ENCODE data around the gene CNOT4.
"Not testable (repeated sequence)": the region's sequence is repeated elsewhere in the genome, so short reads cannot be mapped to it uniquely, and the experiment has no call there.

Gene CNOT4

GRCh38 chr7:135490783-135491182 lies 19.1 kb downstream of the CNOT4 start:
- no peaks in the 10 kb centered on the region for H3K36me3 ChIP-seq (ENCODE audit: control insufficient read depth, insufficient read depth, low read length)
- H3K4me1 ChIP-seq (ENCODE audit: control insufficient read depth, insufficient read depth, low read length), result no peaks in the 10 kb centered on the region
- no peak overlapping the region for H3K27ac ChIP-seq (ENCODE audit: insufficient read depth, low read depth, low read length, poor library complexity, severe bottlenecking)
- H3K4me3 ChIP-seq (ENCODE audit: insufficient read depth, low read depth, low read length), result no peak overlapping the region
- H3K27me3 ChIP-seq (ENCODE audit: control insufficient read depth, insufficient read depth, low read length, poor library complexity, severe bottlenecking), result no peaks in the 10 kb centered on the region
- H3K9me3 ChIP-seq (ENCODE audit: control insufficient read depth, low read length), result no peaks in the 10 kb centered on the region

GRCh38 chr7:135489791-135490190 lies 20.1 kb downstream of the CNOT4 start:
- Histone ChIP-seq H3K27ac (ENCODE audit: insufficient read depth, low read depth, low read length, poor library complexity, severe bottlenecking) (no peak overlapping the region), H3K4me3 (ENCODE audit: insufficient read depth, low read depth, low read length) (no peak overlapping the region), H3K4me1 (ENCODE audit: control insufficient read depth, insufficient read depth, low read length) (no peaks in the 10 kb centered on the region), H3K9me3 (ENCODE audit: control insufficient read depth, low read length) (no peaks in the 10 kb centered on the region), H3K36me3 (ENCODE audit: control insufficient read depth, insufficient read depth, low read length) (no peaks in the 10 kb centered on the region), H3K27me3 (ENCODE audit: control insufficient read depth, insufficient read depth, low read length, poor library complexity, severe bottlenecking) (no peaks in the 10 kb centered on the region)
- WGBS, 2 experiments, result 89 to 97% methylated on average over 3 of the region's 3 CpGs

- 84 to 86% methylated on average over 2 of the region's 3 CpGs for WGBS, 2 experiments
- no peaks in the 10 kb centered on the region for H3K27me3 ChIP-seq (ENCODE audit: control insufficient read depth, insufficient read depth, low read length, poor library complexity, severe bottlenecking)
- no peaks in the 10 kb centered on the region for H3K36me3 ChIP-seq (ENCODE audit: control insufficient read depth, insufficient read depth, low read length)
- H3K4me1 ChIP-seq (ENCODE audit: control insufficient read depth, insufficient read depth, low read length), result no peaks in the 10 kb centered on the region
- H3K4me3 ChIP-seq (ENCODE audit: insufficient read depth, low read depth, low read length), result no peak overlapping the region
- no peak overlapping the region for H3K27ac ChIP-seq (ENCODE audit: insufficient read depth, low read depth, low read length, poor library complexity, severe bottlenecking)
- no peaks in the 10 kb centered on the region for H3K9me3 ChIP-seq (ENCODE audit: control insufficient read depth, low read length)
These were observed 23.5 kb downstream of the CNOT4 start for GRCh38 chr7:135486261-135486920.

GRCh38 chr7:135481598-135481979 lies 28.3 kb downstream of the CNOT4 start:
- H3K4me1 ChIP-seq (ENCODE audit: control insufficient read depth, insufficient read depth, low read length), result no peaks in the 10 kb centered on the region
- H3K27ac ChIP-seq (ENCODE audit: insufficient read depth, low read depth, low read length, poor library complexity, severe bottlenecking), result no peak overlapping the region
- H3K4me3 ChIP-seq (ENCODE audit: insufficient read depth, low read depth, low read length), result no peak overlapping the region
- H3K9me3 ChIP-seq (ENCODE audit: control insufficient read depth, low read length), result no peaks in the 10 kb centered on the region
- no peaks in the 10 kb centered on the region for H3K36me3 ChIP-seq (ENCODE audit: control insufficient read depth, insufficient read depth, low read length)
- no peaks in the 10 kb centered on the region for H3K27me3 ChIP-seq (ENCODE audit: control insufficient read depth, insufficient read depth, low read length, poor library complexity, severe bottlenecking)

- H3K9me3 ChIP-seq (ENCODE audit: control insufficient read depth, low read length), result no peaks in the 10 kb centered on the region
- WGBS, 2 experiments, result 78 to 89% methylated on average over 3 of the region's 3 CpGs
- H3K27ac ChIP-seq (ENCODE audit: insufficient read depth, low read depth, low read length, poor library complexity, severe bottlenecking), result no peak overlapping the region
- no peak overlapping the region for H3K4me3 ChIP-seq (ENCODE audit: insufficient read depth, low read depth, low read length)
- H3K4me1 ChIP-seq (ENCODE audit: control insufficient read depth, insufficient read depth, low read length), result no peaks in the 10 kb centered on the region
- H3K36me3 ChIP-seq (ENCODE audit: control insufficient read depth, insufficient read depth, low read length), result no peaks in the 10 kb centered on the region
- H3K27me3 ChIP-seq (ENCODE audit: control insufficient read depth, insufficient read depth, low read length, poor library complexity, severe bottlenecking), result no peaks in the 10 kb centered on the region
These were observed 28.8 kb downstream of the CNOT4 start for GRCh38 chr7:135480966-135481597.

GRCh38 chr7:135475521-135475920 lies 34.4 kb downstream of the CNOT4 start:
- WGBS, 2 experiments, result 86 to 90% methylated on average over 4 of the region's 4 CpGs
- H3K4me3 ChIP-seq (ENCODE audit: insufficient read depth, low read depth, low read length), result no peak overlapping the region

GRCh38 chr7:135469705-135470104 lies 40.2 kb downstream of the CNOT4 start:
- not testable (repeated sequence) for H3K9me3 ChIP-seq (ENCODE audit: control insufficient read depth, low read length); H3K27ac ChIP-seq (ENCODE audit: insufficient read depth, low read depth, low read length, poor library complexity, severe bottlenecking); H3K36me3 ChIP-seq (ENCODE audit: control insufficient read depth, insufficient read depth, low read length); H3K4me3 ChIP-seq (ENCODE audit: insufficient read depth, low read depth, low read length); H3K4me1 ChIP-seq (ENCODE audit: control insufficient read depth, insufficient read depth, low read length); H3K27me3 ChIP-seq (ENCODE audit: control insufficient read depth, insufficient read depth, low read length, poor library complexity, severe bottlenecking)
- WGBS, 2 experiments, result 87 to 91% methylated on average over 4 of the region's 4 CpGs

More at GRCh38 chr7:135475521-135475920, 34.4 kb downstream of the CNOT4 start:
- no peaks in the 10 kb centered on the region for H3K36me3 ChIP-seq (ENCODE audit: control insufficient read depth, insufficient read depth, low read length)
- H3K27me3 ChIP-seq (ENCODE audit: control insufficient read depth, insufficient read depth, low read length, poor library complexity, severe bottlenecking), result no peaks in the 10 kb centered on the region
- no peaks in the 10 kb centered on the region for H3K4me1 ChIP-seq (ENCODE audit: control insufficient read depth, insufficient read depth, low read length)
- no peak overlapping the region for H3K27ac ChIP-seq (ENCODE audit: insufficient read depth, low read depth, low read length, poor library complexity, severe bottlenecking)
- H3K9me3 ChIP-seq (ENCODE audit: control insufficient read depth, low read length), result no peaks in the 10 kb centered on the region

- Histone ChIP-seq H3K27ac (ENCODE audit: insufficient read depth, low read depth, low read length, poor library complexity, severe bottlenecking) (no peak overlapping the region), H3K36me3 (ENCODE audit: control insufficient read depth, insufficient read depth, low read length) (no peaks in the 10 kb centered on the region), H3K27me3 (ENCODE audit: control insufficient read depth, insufficient read depth, low read length, poor library complexity, severe bottlenecking) (no peaks in the 10 kb centered on the region), H3K9me3 (ENCODE audit: control insufficient read depth, low read length) (no peaks in the 10 kb centered on the region), H3K4me3 (ENCODE audit: insufficient read depth, low read depth, low read length) (no peak overlapping the region), H3K4me1 (ENCODE audit: control insufficient read depth, insufficient read depth, low read length) (no peaks in the 10 kb centered on the region)
- WGBS, 2 experiments, result 93% methylated on average over 5 of the region's 5 CpGs
These were observed 42.6 kb downstream of the CNOT4 start for GRCh38 chr7:135467207-135467711.

- H3K9me3 ChIP-seq (ENCODE audit: control insufficient read depth, low read length), result no peaks in the 10 kb centered on the region
- no peaks in the 10 kb centered on the region for H3K27me3 ChIP-seq (ENCODE audit: control insufficient read depth, insufficient read depth, low read length, poor library complexity, severe bottlenecking)
- WGBS, 2 experiments, result 93 to 100% methylated on average over 2 of the region's 3 CpGs
- no peak overlapping the region for H3K4me3 ChIP-seq (ENCODE audit: insufficient read depth, low read depth, low read length)
- H3K36me3 ChIP-seq (ENCODE audit: control insufficient read depth, insufficient read depth, low read length), result no peaks in the 10 kb centered on the region
- H3K4me1 ChIP-seq (ENCODE audit: control insufficient read depth, insufficient read depth, low read length), result no peaks in the 10 kb centered on the region
- no peak overlapping the region for H3K27ac ChIP-seq (ENCODE audit: insufficient read depth, low read depth, low read length, poor library complexity, severe bottlenecking)
These were observed 43.3 kb downstream of the CNOT4 start for GRCh38 chr7:135466442-135467206.

- H3K9me3 ChIP-seq (ENCODE audit: control insufficient read depth, low read length), result no peaks in the 10 kb centered on the region
- H3K36me3 ChIP-seq (ENCODE audit: control insufficient read depth, insufficient read depth, low read length), result no peaks in the 10 kb centered on the region
- H3K4me3 ChIP-seq (ENCODE audit: insufficient read depth, low read depth, low read length), result no peak overlapping the region
- no peak overlapping the region for H3K27ac ChIP-seq (ENCODE audit: insufficient read depth, low read depth, low read length, poor library complexity, severe bottlenecking)
- 74 to 88% methylated on average over 2 of the region's 3 CpGs for WGBS, 2 experiments
- H3K4me1 ChIP-seq (ENCODE audit: control insufficient read depth, insufficient read depth, low read length), result peaks cover 14% of the 10 kb centered on the region
- H3K27me3 ChIP-seq (ENCODE audit: control insufficient read depth, insufficient read depth, low read length, poor library complexity, severe bottlenecking), result no peaks in the 10 kb centered on the region
These were observed 46.0 kb downstream of the CNOT4 start for GRCh38 chr7:135463908-135464307.
